HEK293T (cell line): ENCODE data around the gene WDR11.
"Not testable (repeated sequence)": the region's sequence is repeated elsewhere in the genome, so short reads cannot be mapped to it uniquely, and the experiment has no call there.

Experiments used
- CTCF ChIA-PET: fragments of 350-600 bp; formaldehyde crosslinking; extraction: SDS; loops from one replicate; lab custom pipeline; 2021; ENCODE audit warnings: antibody characterized with exemption, inconsistent platforms; lab: Yijun Ruan, JAX
- POLR2A ChIA-PET: fragments of 350-600 bp; formaldehyde crosslinking; extraction: SDS; loops from one replicate; lab custom pipeline; 2020; ENCODE audit warnings: antibody characterized with exemption, inconsistent platforms; lab: Yijun Ruan, JAX
- DNase-seq: peaks from one replicate; pipeline ENCODE4 v3.0.0; 2012; ENCODE audit warnings: mixed read lengths; ENCODE audit errors: extremely low spot score
- ARNT ChIP-seq: fragments of 450-650 bp; IDR thresholded peaks from 2 replicates; pipeline ENCODE4 v1.6.1; 2017; ENCODE audit warnings: mild to moderate bottlenecking
- BHLHE40 ChIP-seq: fragments of 450-650 bp; IDR thresholded peaks from 2 replicates; pipeline ENCODE4 v1.6.1; 2016; ENCODE audit warnings: mild to moderate bottlenecking, moderate library complexity, borderline replicate concordance
- CTBP1 ChIP-seq: fragments of 450-650 bp; IDR thresholded peaks from 2 replicates; pipeline ENCODE4 v1.6.1; 2016; ENCODE audit warnings: borderline replicate concordance
- ELF4 ChIP-seq: fragments of 450-650 bp; IDR thresholded peaks from 2 replicates; pipeline ENCODE4 v1.6.1; 2017; ENCODE audit warnings: antibody characterized with exemption
- FOXA1 ChIP-seq: fragments of 450-650 bp; IDR thresholded peaks from 2 replicates; pipeline ENCODE4 v1.6.1; 2016; ENCODE audit warnings: mild to moderate bottlenecking
- FOXK2 ChIP-seq: fragments of 450-650 bp; IDR thresholded peaks from 2 replicates; pipeline ENCODE4 v1.6.1; 2016; ENCODE audit warnings: mild to moderate bottlenecking
- FOXM1 ChIP-seq: fragments of 450-650 bp; IDR thresholded peaks from 2 replicates; pipeline ENCODE4 v1.6.1; 2017; ENCODE audit warnings: mild to moderate bottlenecking, borderline replicate concordance
- HDGF ChIP-seq: fragments of 450-650 bp; IDR thresholded peaks from 2 replicates; pipeline ENCODE4 v1.6.1; 2017; ENCODE audit warnings: antibody characterized with exemption, borderline replicate concordance
- L3MBTL2 ChIP-seq: fragments of 450-650 bp; conservative IDR thresholded peaks from 2 replicates; pipeline ENCODE4 v1.6.1; 2016; ENCODE audit warnings: mild to moderate bottlenecking
- LEF1 ChIP-seq: fragments of 450-650 bp; IDR thresholded peaks from 2 replicates; pipeline ENCODE4 v1.6.1; 2017; ENCODE audit warnings: mild to moderate bottlenecking, borderline replicate concordance
- NFRKB ChIP-seq: fragments of 450-650 bp; IDR thresholded peaks from 2 replicates; pipeline ENCODE4 v1.6.1; 2016; ENCODE audit warnings: mild to moderate bottlenecking, moderate library complexity
- PKNOX1 ChIP-seq: fragments of 450-650 bp; IDR thresholded peaks from 2 replicates; pipeline ENCODE4 v1.6.1; 2016
- SP1 ChIP-seq: fragments of 450-650 bp; IDR thresholded peaks from 2 replicates; pipeline ENCODE4 v1.6.1; 2017
- SUZ12 ChIP-seq: fragments of 450-650 bp; IDR thresholded peaks from 2 replicates; pipeline ENCODE4 v1.6.1; 2016; ENCODE audit warnings: mild to moderate bottlenecking
- TARDBP ChIP-seq: fragments of 450-650 bp; IDR thresholded peaks from 2 replicates; pipeline ENCODE4 v1.6.1; 2016
- ZNF384 ChIP-seq: fragments of 450-650 bp; IDR thresholded peaks from 2 replicates; pipeline ENCODE4 v1.6.1; 2016

WDR11 gene

GRCh38 chr10:120905268-120905667, 54.1 kb downstream of the WDR11 start:
- ChIA-PET CTCF (no interaction called here), POLR2A (no interaction called here)
- DNase-seq = no peak
- TF ChIP-seq FOXA1 (no peak), PKNOX1 (no peak), SP1 (no peak), SUZ12 (no peak), CTBP1 (no peak), LEF1 (no peak)

GRCh38 chr10:120917521-120918250, 66.5 kb downstream of the WDR11 start:
- DNase-seq = no peak
- ChIA-PET POLR2A (no interaction called here), CTCF (interaction anchor here (0.5 kb wide), 1 partner anchor 20 kb away, joined by 3 read pairs; no protein-coding TSS in a partner anchor)
- no peak for TF ChIP-seq FOXK2
- TF ChIP-seq CTBP1 = no peak
- no peak for TF ChIP-seq TARDBP
- TF ChIP-seq ARNT = no peak
- no peak for TF ChIP-seq SP1
- no peak for TF ChIP-seq FOXA1
- no peak for TF ChIP-seq HDGF
- TF ChIP-seq ZNF384 = no peak
- no peak for TF ChIP-seq FOXM1
- no peak for TF ChIP-seq ELF4
- no peak for TF ChIP-seq BHLHE40
- no peak for TF ChIP-seq PKNOX1
- no peak for TF ChIP-seq LEF1
- no peak for TF ChIP-seq NFRKB
- no peak for TF ChIP-seq SUZ12
- TF ChIP-seq L3MBTL2 = no peak

GRCh38 chr10:120923886-120924285, 72.7 kb downstream of the WDR11 start:
- POLR2A ChIA-PET, DNase-seq, CTCF ChIA-PET: not testable (repeated sequence)

- POLR2A ChIA-PET = no interaction called here
- DNase-seq = no peak
- TF ChIP-seq ARNT (no peak), LEF1 (no peak), FOXM1 (no peak), HDGF (no peak), BHLHE40 (no peak), TARDBP (no peak), NFRKB (no peak), SP1 (no peak), ELF4 (no peak), ZNF384 (no peak), L3MBTL2 (no peak), FOXA1 (no peak), FOXK2 (no peak), SUZ12 (no peak), PKNOX1 (no peak), CTBP1 (no peak)
- CTCF ChIA-PET = interaction anchor here (0.6 kb wide), 1 partner anchor 531 kb away, joined by 3 read pairs; no protein-coding TSS in a partner anchor
Measured at GRCh38 chr10:120926611-120927010, 75.4 kb downstream of the WDR11 start.

GRCh38 chr10:120927352-120927751, 76.2 kb downstream of the WDR11 start:
- ChIA-PET POLR2A (no interaction called here), CTCF (interaction anchor here (0.6 kb wide), 2 partner anchors 531 to 727 kb away, joined by 3 read pairs; no protein-coding TSS in a partner anchor)
- no peak for TF ChIP-seq FOXA1
- no peak for TF ChIP-seq PKNOX1
- no peak for TF ChIP-seq SP1
- no peak for TF ChIP-seq FOXM1
- no peak for TF ChIP-seq BHLHE40
- TF ChIP-seq ELF4 = no peak
- TF ChIP-seq HDGF = no peak
- TF ChIP-seq ZNF384 = no peak
- TF ChIP-seq NFRKB = no peak
- TF ChIP-seq TARDBP = no peak
- no peak for TF ChIP-seq FOXK2
- TF ChIP-seq ARNT = no peak
- TF ChIP-seq LEF1 = no peak
- TF ChIP-seq CTBP1 = no peak
- DNase-seq = no peak

GRCh38 chr10:120929166-120929565, 78.0 kb downstream of the WDR11 start:
- no peak for DNase-seq
- no peak for TF ChIP-seq FOXM1
- no peak for TF ChIP-seq FOXK2
- TF ChIP-seq BHLHE40 = no peak
- no peak for TF ChIP-seq LEF1
- TF ChIP-seq ELF4 = no peak
- no peak for TF ChIP-seq HDGF
- CTCF ChIA-PET = interaction anchor here (0.5 kb wide), 1 partner anchor 484 kb away, joined by 5 read pairs; no protein-coding TSS in a partner anchor
- POLR2A ChIA-PET = no interaction called here
